Measurements from ENCODE around the gene RAD50.

DNA sequence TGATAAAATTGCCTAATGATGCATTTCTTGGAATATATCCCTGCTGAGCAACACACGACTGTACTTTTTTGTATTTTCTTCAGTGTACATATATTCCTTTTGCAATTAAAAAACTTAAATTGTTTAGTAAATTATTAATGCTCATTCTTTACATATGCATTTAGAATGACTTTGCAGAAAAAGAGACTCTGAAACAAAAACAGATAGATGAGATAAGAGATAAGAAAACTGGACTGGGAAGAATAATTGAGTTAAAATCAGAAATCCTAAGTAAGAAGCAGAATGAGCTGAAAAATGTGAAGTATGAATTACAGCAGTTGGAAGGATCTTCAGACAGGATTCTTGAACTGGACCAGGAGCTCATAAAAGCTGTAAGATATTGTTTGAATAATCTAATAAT lies 32.7 kb downstream of the RAD50 start:
- TF ChIP-seq, protein P1, sequence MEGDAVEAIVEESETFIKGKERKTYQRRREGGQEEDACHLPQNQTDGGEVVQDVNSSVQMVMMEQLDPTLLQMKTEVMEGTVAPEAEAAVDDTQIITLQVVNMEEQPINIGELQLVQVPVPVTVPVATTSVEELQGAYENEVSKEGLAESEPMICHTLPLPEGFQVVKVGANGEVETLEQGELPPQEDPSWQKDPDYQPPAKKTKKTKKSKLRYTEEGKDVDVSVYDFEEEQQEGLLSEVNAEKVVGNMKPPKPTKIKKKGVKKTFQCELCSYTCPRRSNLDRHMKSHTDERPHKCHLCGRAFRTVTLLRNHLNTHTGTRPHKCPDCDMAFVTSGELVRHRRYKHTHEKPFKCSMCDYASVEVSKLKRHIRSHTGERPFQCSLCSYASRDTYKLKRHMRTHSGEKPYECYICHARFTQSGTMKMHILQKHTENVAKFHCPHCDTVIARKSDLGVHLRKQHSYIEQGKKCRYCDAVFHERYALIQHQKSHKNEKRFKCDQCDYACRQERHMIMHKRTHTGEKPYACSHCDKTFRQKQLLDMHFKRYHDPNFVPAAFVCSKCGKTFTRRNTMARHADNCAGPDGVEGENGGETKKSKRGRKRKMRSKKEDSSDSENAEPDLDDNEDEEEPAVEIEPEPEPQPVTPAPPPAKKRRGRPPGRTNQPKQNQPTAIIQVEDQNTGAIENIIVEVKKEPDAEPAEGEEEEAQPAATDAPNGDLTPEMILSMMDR (IDR thresholded peaks at IDR 0.05), result no peak
- TF ChIP-seq POLR2A (IDR thresholded peaks at IDR 0.05), result no peak
